Hepatocyte (in vitro differentiated cells): ENCODE results near the gene BCAS3. TPM values are rescaled to one million over a fixed set of nuclear protein-coding genes. Genes with fewer than 3 reads are reported as not detected.

ENCODE experiments used
- DNase-seq: peaks from one replicate; pipeline ENCODE4 v3.0.0-alpha.2; 2016; ENCODE audit warnings: low spot score
- H2AFZ ChIP-seq: fragments of 200-600 bp; sonication (generic); 2 replicates; pipeline ENCODE4 v1.6.0; 2016; ENCODE audit warnings: antibody characterized with exemption, mild to moderate bottlenecking
- H3K27ac ChIP-seq: fragments of 200-600 bp; sonication (generic); 2 replicates; pipeline ENCODE4 v1.5.1; 2016; ENCODE audit warnings: mild to moderate bottlenecking
- H3K27me3 ChIP-seq: fragments of 200-600 bp; sonication (generic); 2 replicates; pipeline ENCODE4 v1.6.1; 2016
- H3K36me3 ChIP-seq: fragments of 200-600 bp; sonication (generic); replicated peaks from 2 replicates; pipeline ENCODE4 v1.5.1; 2016; ENCODE audit warnings: low read depth; ENCODE audit not compliant: insufficient read depth
- H3K4me1 ChIP-seq: fragments of 200-600 bp; sonication (generic); 2 replicates; pipeline ENCODE4 v1.5.1; 2016; ENCODE audit warnings: mild to moderate bottlenecking, moderate library complexity; ENCODE audit not compliant: insufficient read depth
- H3K4me2 ChIP-seq: fragments of 200-600 bp; sonication (generic); 2 replicates; pipeline ENCODE4 v1.6.0; 2016
- H3K4me3 ChIP-seq: fragments of 200-600 bp; sonication (generic); 2 replicates; pipeline ENCODE4 v1.5.1; 2016; ENCODE audit warnings: mild to moderate bottlenecking
- H3K79me2 ChIP-seq: fragments of 200-600 bp; sonication (generic); 2 replicates; pipeline ENCODE4 v1.6.0; 2017; ENCODE audit warnings: mild to moderate bottlenecking
- H3K9me2 ChIP-seq: fragments of 200-600 bp; sonication (generic); replicated peaks from 2 replicates; pipeline ENCODE4 v1.6.0; 2017; ENCODE audit warnings: mild to moderate bottlenecking; ENCODE audit not compliant: insufficient read depth
- H3K9me3 ChIP-seq: fragments of 200-600 bp; sonication (generic); 2 replicates; pipeline ENCODE4 v1.5.1; 2016; ENCODE audit warnings: low read depth, mild to moderate bottlenecking
- H4K20me1 ChIP-seq: fragments of 200-600 bp; sonication (generic); 2 replicates; pipeline ENCODE4 v1.6.0; 2016; ENCODE audit warnings: mild to moderate bottlenecking; ENCODE audit not compliant: insufficient read depth, poor library complexity, severe bottlenecking
- EZH2 ChIP-seq: fragments of 200-600 bp; sonication (generic); IDR thresholded peaks from 2 replicates; pipeline ENCODE4 v1.6.1; 2016; ENCODE audit warnings: antibody characterized with exemption, mild to moderate bottlenecking, borderline replicate concordance
- EZH2phosphoT487 ChIP-seq: fragments of 200-600 bp; sonication (generic); IDR thresholded peaks from one replicate; pipeline ENCODE4 v1.6.1; 2018; ENCODE audit warnings: antibody characterized with exemption, mild to moderate bottlenecking, low read depth, moderate library complexity; ENCODE audit not compliant: unreplicated experiment, severe bottlenecking
- WGBS: methylation state at CpG from one replicate; pipeline ENCODE4 v1.1.6; 2016; ENCODE audit warnings: low lambda C conversion rate; ENCODE audit errors: missing lambda C conversion rate; 5-methylcytosine and 5-hydroxymethylcytosine counted together
- polyA plus RNA-seq: library from polyadenylated mRNA; unstranded; fragments of >200 nt; fragmentation: Nextera tagmentation; extraction: Ambion mirVana; gene quantifications from 2 replicates; pipeline ENCODE4 v1.2.1, GENCODE V29; 2016
- total RNA-seq: library from RNA; depleted of rRNA; stranded (reverse); fragments of >200 nt; gene quantifications from 2 replicates; pipeline ENCODE4 v1.2.3, GENCODE V29; 2014
- TF ChIP-seq, protein P1 (sequence below): fragments of 200-600 bp; sonication (generic); IDR thresholded peaks from 2 replicates; pipeline ENCODE4 v1.5.1; 2016; ENCODE audit warnings: antibody characterized with exemption, mild to moderate bottlenecking; ENCODE audit not compliant: poor library complexity

Gene BCAS3
- total and polyA plus RNA-seq, 2 experiments from 2014 or later, result 16.5 to 58.8 TPM

DNA sequence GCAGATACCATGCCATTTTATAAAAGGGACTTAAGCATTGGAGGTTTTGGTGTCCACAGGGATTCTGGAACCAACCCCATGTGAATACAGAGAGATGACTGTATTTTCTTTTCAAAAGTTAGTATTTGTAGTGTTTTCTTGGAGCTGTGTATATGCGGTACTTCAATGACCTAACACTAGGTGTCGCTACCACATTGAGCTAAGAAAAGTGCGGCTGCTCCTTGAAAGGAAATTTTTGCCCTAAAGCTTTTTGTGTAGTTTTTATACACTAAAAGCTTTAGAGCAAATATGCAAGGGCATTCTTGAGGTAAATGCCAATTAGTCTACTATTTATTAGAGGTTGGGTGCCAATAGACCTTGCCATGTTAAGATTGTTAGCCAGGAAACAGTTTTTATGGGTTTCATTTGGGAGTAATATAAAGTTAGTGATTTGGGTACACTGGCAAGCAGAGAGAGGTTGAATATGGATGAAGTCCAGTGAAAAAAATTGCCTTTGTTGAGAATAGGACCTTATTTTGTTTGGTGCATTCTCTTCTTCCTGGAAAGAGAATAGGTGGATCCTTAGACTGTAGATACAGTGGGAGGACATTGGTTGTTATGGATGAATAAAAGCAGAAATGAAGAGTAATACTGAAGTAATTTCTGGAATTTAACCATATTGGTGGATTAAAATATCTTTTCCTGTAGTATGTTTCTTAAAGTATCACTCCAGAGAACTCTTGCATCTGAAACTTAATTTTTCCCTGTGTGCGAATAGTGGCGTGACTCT lies 43.3 kb downstream of the BCAS3 start:
- Histone ChIP-seq H3K36me3 (no peaks in the 10 kb centered on the region), H3K27me3 (no peaks in the 10 kb centered on the region), H4K20me1 (no peaks in the 10 kb centered on the region), H3K4me1 (no peaks in the 10 kb centered on the region), H3K27ac (peak overlapping the region; percentile 0), H3K4me2 (no peak overlapping the region), H3K9me3 (no peaks in the 10 kb centered on the region), H3K9me2 (no peaks in the 10 kb centered on the region), H2AFZ (no peak overlapping the region), H3K79me2 (no peaks in the 10 kb centered on the region), H3K4me3 (no peak overlapping the region)
- peak; percentile 83 for DNase-seq
- 40% methylated on average over 5 of the region's 5 CpGs for WGBS
- TF ChIP-seq, protein P1, sequence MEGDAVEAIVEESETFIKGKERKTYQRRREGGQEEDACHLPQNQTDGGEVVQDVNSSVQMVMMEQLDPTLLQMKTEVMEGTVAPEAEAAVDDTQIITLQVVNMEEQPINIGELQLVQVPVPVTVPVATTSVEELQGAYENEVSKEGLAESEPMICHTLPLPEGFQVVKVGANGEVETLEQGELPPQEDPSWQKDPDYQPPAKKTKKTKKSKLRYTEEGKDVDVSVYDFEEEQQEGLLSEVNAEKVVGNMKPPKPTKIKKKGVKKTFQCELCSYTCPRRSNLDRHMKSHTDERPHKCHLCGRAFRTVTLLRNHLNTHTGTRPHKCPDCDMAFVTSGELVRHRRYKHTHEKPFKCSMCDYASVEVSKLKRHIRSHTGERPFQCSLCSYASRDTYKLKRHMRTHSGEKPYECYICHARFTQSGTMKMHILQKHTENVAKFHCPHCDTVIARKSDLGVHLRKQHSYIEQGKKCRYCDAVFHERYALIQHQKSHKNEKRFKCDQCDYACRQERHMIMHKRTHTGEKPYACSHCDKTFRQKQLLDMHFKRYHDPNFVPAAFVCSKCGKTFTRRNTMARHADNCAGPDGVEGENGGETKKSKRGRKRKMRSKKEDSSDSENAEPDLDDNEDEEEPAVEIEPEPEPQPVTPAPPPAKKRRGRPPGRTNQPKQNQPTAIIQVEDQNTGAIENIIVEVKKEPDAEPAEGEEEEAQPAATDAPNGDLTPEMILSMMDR, result peak; percentile 93
- no peak for TF ChIP-seq EZH2phosphoT487

DNA sequence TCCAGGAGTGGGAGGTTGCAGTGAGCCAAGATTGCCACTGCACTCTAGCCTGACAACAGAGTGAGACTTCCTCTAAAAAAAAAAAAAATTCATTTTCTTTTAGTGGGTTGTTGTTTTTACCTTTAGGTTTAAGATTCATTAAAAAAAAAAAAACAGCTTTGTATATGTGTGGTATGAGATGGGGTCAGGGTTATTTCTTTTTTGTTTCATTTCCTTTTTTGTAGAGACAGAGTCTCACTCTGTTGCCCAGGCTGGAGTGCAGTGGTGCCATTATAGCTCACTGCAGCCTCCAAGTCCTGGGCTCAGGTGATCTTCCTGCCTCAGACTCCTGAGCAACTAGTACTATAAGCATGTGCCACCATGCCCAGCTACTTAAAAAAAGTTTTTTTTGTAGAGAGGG lies 47.0 kb downstream of the BCAS3 start:
- Histone ChIP-seq H2AFZ (no peak overlapping the region), H3K9me3 (no peaks in the 10 kb centered on the region), H3K4me2 (no peak overlapping the region), H3K36me3 (no peaks in the 10 kb centered on the region), H3K9me2 (no peaks in the 10 kb centered on the region), H3K27ac (no peak overlapping the region), H3K4me1 (no peaks in the 10 kb centered on the region), H3K27me3 (no peaks in the 10 kb centered on the region), H3K79me2 (no peaks in the 10 kb centered on the region), H3K4me3 (no peak overlapping the region), H4K20me1 (no peaks in the 10 kb centered on the region)
- DNase-seq, result no peak
- TF ChIP-seq, protein P1, result no peak

DNA sequence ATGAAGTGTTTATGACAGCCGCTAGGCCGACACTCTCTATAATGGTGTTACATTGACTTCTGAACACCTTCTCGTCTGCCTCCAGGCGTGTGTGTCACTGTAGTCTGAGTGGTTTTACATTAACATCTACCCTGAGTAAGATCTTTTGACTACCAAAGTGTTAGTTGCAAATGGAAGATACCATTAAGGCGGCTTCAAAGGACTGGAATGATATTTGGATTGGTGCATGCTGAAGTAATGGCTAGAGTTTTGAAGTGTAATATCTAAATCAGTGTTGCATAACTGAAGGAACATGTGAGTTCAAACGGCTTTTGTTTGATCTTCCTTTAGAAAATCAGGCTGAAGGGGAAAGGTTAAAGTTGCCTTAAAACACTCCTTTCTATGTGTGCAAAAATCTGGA lies 52.2 kb downstream of the BCAS3 start:
- Histone ChIP-seq H3K4me3 (no peak overlapping the region), H3K9me3 (no peaks in the 10 kb centered on the region), H4K20me1 (no peaks in the 10 kb centered on the region), H3K79me2 (no peaks in the 10 kb centered on the region), H2AFZ (no peak overlapping the region), H3K27me3 (no peaks in the 10 kb centered on the region), H3K36me3 (no peaks in the 10 kb centered on the region), H3K4me2 (peak overlapping the region; percentile 6), H3K27ac (no peak overlapping the region), H3K9me2 (no peaks in the 10 kb centered on the region), H3K4me1 (peaks cover 3% of the 10 kb centered on the region)
- WGBS, result 49% methylated on average over 6 of the region's 6 CpGs
- peak; percentile 20 for DNase-seq
- TF ChIP-seq EZH2phosphoT487, result no peak
- TF ChIP-seq, protein P1, result no peak
- TF ChIP-seq EZH2, result no peak

DNA sequence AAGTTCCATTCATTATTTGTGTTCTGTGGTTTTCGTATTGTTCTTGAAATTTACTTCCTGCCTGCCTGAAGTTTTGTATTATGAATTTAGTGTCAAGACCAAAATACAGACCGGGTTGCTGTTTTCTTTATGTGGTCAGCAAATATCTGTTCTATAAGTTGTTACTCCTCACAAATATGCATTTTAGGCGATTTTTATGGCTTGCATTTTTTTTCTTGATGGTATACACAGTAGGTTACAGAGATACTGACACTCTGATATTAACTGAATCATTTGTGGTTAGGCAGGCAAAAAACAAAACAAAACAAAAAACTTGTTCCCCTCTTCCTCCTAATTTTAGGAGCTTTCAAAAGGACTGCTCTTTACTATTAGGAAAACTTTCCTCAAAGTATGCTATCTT lies 52.6 kb downstream of the BCAS3 start:
- TF ChIP-seq EZH2 (no peak), EZH2phosphoT487 (no peak)
- TF ChIP-seq, protein P1, result no peak
- Histone ChIP-seq H3K27ac (no peak overlapping the region), H2AFZ (no peak overlapping the region), H3K4me1 (peaks cover 3% of the 10 kb centered on the region), H3K9me2 (no peaks in the 10 kb centered on the region), H3K36me3 (no peaks in the 10 kb centered on the region), H3K9me3 (no peaks in the 10 kb centered on the region), H3K4me2 (peak overlapping the region; percentile 6), H3K79me2 (no peaks in the 10 kb centered on the region), H4K20me1 (no peaks in the 10 kb centered on the region), H3K4me3 (no peak overlapping the region), H3K27me3 (no peaks in the 10 kb centered on the region)
- DNase-seq, result no peak
- 55% methylated on average over 3 of the region's 3 CpGs for WGBS
